HG03139 (cell line): ENCODE data around the gene MCF2L.

Source experiments
- ATAC-seq: cut with Tn5 transposase; IDR thresholded peaks from one replicate; pipeline ENCODE4 v1.9.1; 2021; ENCODE audit not compliant: unreplicated experiment

MCF2L gene

GRCh38 chr13:112979406-112979902 is 10.4 kb downstream of the MCF2L start:
- no peak for ATAC-seq

- no peak for ATAC-seq
Observed at GRCh38 chr13:112980434-112980833, 11.4 kb downstream of the MCF2L start.

- ATAC-seq, result no peak
Observed at GRCh38 chr13:112981451-112981850, 12.4 kb downstream of the MCF2L start.

GRCh38 chr13:112982281-112983041 is 13.4 kb downstream of the MCF2L start:
- ATAC-seq, result no peak

GRCh38 chr13:112983042-112983305 is 14.0 kb downstream of the MCF2L start:
- ATAC-seq, result no peak

GRCh38 chr13:112983428-112984196 is 14.6 kb downstream of the MCF2L start:
- no peak for ATAC-seq

- no peak for ATAC-seq
Observed at GRCh38 chr13:112984501-112984900, 15.5 kb downstream of the MCF2L start.

GRCh38 chr13:112984954-112985802 is 16.2 kb downstream of the MCF2L start:
- ATAC-seq, result no peak

GRCh38 chr13:112985803-112986408 is 16.9 kb downstream of the MCF2L start:
- no peak for ATAC-seq

GRCh38 chr13:112986470-112986869 is 17.5 kb downstream of the MCF2L start:
- ATAC-seq, result no peak

- ATAC-seq, result no peak
Observed at GRCh38 chr13:112986946-112987681, 18.1 kb downstream of the MCF2L start.

GRCh38 chr13:112987682-112988024 is 18.6 kb downstream of the MCF2L start:
- no peak for ATAC-seq

GRCh38 chr13:112990783-112991182 is 21.8 kb downstream of the MCF2L start:
- ATAC-seq, result no peak

GRCh38 chr13:112991609-112992008 is 22.6 kb downstream of the MCF2L start:
- ATAC-seq, result no peak

GRCh38 chr13:112992931-112993680 is 24.1 kb downstream of the MCF2L start:
- no peak for ATAC-seq

- ATAC-seq, result no peak
Observed at GRCh38 chr13:112994084-112994780, 25.2 kb downstream of the MCF2L start.

GRCh38 chr13:112994781-112995355 is 25.9 kb downstream of the MCF2L start:
- ATAC-seq, result no peak

GRCh38 chr13:112995395-112996191 is 26.6 kb downstream of the MCF2L start:
- ATAC-seq, result no peak
